GM19372 (cell line): ENCODE data around the gene CCN5.

Experiments used
- ATAC-seq: cut with Tn5 transposase; IDR thresholded peaks from one replicate; pipeline ENCODE4 v1.9.1; 2021; ENCODE audit warnings: mild to moderate bottlenecking, low read depth, moderate library complexity; ENCODE audit not compliant: unreplicated experiment

CCN5 gene

GRCh38 chr20:44714102-44714700 is 968 bp upstream of the CCN5 start:
- no peak for ATAC-seq

DNA sequence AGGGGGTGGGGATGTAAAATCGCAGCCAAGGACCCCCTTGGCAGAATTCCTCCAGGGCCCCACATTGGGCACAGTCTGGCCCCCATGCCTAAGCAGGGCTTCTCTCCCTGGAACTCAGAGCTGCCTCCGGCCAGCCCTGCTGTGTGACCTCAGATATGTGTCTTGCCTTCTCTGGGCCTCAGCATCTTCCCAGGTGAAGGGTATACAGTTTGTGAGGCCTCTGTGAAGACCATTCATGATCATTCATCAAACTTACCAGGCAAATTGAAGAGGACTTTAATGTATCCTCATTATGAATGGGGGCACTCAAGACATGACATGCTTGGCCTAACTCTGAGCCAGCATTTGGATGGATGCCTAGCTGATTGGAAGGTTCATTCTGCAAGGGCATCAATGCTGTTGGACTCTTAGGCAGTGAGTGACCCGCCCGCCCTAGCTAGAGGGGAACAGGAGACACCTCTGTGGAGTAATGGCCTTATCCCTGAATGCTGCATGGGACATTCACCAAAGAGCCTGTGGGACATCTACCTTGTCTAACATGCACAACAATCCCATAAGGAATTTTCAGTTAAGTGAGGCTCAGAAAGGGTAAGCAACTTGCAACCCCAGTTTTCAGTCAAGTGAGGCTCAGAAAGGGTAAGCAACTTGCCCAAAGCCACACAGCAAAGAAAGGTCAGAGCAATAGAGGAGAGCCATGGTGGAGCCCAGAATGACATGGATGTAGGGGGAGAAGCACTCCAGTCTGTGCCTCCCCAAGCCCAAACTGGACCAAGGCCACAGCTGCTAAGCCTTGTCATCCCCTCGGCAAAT is 535 bp downstream of the CCN5 start:
- no peak for ATAC-seq

DNA sequence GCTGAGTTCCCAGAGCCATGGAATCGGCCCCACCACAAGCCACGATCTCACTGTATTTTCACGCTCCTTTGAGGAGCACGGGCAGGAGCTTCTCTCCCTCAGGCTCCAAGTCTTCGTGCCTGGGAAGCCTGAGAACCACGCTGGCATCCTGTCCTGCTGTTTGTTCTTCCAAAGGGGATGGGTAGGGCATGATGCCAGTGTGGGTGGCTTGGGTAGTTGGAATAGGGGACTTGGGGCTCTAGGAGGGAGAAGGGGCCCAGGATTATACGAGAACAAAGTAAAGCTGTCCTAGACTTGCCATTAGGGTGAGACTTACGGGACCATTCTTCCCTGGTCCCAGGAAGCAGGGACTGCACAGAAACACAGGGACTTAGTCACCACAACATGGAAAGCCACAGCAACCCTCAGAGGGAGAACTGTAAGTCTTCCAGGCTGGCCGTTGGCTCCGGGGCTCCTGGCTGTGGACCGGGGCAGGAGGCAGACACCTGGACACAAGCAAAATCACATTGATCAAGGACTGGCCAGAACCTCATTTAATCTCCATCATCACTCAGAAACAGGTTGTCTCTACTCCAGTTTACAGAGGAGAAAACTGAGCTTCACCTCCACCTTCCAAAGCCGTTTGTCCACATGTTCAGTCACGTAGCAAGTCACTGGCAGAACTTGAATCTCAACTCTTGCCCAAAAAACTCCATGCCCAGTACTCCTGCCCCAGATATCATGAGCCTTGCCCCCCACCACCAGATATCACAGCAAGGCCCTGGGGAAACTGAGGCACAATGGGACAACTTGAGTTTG is 1.3 kb downstream of the CCN5 start:
- no peak for ATAC-seq

GRCh38 chr20:44717986-44718385 is 2.8 kb downstream of the CCN5 start:
- ATAC-seq = no peak

GRCh38 chr20:44719841-44720240 is 4.7 kb downstream of the CCN5 start:
- ATAC-seq = no peak

- no peak for ATAC-seq
Measured at GRCh38 chr20:44720621-44720996, 5.4 kb downstream of the CCN5 start.

- no peak for ATAC-seq
Measured at GRCh38 chr20:44720997-44721784, 6.0 kb downstream of the CCN5 start.

DNA sequence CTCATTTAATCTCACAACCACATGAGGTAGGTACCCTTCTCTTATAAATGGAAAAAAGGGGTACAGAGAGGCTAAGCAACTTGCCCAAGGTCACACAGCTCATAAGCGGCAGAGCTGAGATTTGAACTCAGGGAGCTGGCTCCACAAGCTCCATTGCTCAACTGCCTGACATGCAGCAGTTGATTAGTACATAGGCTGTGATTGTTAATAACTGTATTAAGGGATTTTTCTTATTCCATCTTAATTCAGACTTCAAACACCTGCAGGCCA is 6.6 kb downstream of the CCN5 start:
- ATAC-seq = no peak

- no peak for ATAC-seq
Measured at GRCh38 chr20:44722990-44723389, 7.8 kb downstream of the CCN5 start.

- ATAC-seq = no peak
Measured at GRCh38 chr20:44723391-44723790, 8.2 kb downstream of the CCN5 start.

DNA sequence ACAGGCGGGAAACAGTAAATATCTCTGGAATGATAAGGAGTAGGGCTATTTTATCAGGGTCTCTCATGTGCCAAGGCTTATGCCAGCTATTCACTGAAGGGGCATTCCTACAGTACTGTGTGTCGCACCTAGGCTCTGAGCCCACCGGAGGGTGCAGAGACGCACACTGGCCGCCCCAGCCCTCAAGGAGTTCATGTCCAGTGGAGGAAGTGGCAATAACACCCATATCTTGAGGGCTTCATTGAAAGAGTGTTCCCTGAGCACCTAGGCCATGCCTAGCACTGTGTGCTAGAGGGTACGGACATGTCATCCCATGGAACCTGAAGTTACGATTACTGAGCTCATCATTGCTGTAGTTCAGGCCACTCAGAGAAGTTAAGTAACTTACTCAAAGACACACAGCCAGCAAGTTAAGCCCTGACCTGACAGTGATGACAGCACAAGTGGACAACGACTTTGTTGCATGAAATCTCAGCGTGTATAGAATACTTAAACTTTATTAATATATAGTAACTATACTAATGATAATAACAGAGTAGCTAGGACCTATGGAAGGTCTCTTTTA is 8.7 kb downstream of the CCN5 start:
- no peak for ATAC-seq

GRCh38 chr20:44724423-44725091 is 9.4 kb downstream of the CCN5 start:
- no peak for ATAC-seq

DNA sequence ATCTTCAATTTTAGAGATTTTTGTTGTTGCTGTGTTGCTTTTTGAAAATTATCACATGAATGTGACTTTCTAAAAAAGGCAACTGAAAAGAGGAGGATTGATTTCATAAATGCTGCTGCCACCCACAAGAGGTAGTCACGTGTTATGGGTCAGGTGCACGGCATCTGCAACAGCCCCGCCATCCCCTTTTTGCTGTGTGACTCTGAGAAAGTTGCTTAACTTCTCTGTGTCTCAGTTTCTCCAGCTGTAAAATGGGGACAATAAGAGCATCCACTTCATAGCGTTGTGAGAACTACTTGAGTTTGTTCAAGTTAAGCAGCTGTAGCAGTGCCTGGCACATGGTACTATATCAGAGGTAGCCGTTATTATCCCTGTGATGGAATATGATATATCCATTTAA is 10.7 kb downstream of the CCN5 start:
- ATAC-seq = no peak

GRCh38 chr20:44727039-44727438 is 11.9 kb downstream of the CCN5 start:
- ATAC-seq = no peak

DNA sequence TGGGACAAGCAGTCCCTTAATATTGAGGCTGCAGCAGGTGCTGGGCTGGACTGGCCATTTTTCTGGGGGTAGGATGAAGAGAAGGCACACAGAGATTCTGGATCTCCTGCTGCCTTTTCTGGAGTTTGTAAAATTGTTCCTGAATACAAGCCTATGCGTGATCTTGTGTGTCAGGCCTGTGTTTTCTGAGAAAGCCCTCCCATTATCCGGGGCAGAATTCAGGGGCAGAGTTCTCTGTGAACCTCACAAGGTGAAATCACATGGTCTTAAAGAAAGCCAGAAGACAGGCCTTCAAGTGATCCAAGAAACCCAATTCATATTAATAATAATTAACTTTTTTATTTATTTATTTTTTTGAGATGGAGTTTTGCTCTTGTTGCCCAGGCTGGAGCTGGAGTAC is 12.5 kb downstream of the CCN5 start:
- no peak for ATAC-seq

- no peak for ATAC-seq
Measured at GRCh38 chr20:44728801-44729443, 13.8 kb downstream of the CCN5 start.

DNA sequence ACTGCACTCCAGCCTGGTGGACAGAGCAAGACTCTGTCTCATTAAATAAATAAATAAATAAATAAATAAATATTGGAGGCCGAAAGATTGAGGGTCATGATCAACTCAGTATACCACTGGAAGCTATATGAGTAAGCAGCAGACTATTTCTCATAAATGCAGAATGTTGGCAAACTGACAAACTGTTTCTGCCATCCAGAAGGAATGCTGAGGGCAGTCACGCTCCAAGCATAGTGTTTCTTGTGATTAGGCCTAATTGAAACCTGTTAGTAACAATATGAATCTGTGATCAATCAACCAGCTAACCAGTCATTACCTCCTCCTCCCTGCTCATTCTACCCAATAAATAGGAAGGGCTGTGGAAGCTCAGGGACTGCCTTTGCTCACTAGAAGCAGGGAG is 15.3 kb downstream of the CCN5 start:
- no peak for ATAC-seq

- no peak for ATAC-seq
Measured at GRCh38 chr20:44731657-44732056, 16.5 kb downstream of the CCN5 start.

DNA sequence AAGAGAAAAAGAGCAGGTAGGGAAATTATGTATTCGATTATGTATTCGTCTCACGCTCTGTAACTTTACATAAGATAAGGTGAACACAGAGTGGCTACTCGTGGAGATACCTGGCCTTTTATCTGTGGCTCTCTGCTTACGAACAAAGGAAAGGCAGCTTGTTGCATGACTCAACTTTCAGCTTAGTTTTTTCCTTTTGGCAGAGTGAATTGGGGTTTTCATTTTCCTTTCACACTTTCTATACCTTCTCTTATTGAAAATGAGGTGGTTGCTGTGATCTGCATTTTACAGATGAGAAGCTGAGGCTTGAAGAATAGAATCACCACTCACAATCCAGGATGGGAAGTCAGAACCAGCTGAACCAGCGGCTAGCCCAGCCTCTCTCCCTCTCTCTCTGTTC is 17.2 kb downstream of the CCN5 start:
- ATAC-seq = no peak
